HG03469 (cell line): ENCODE measurements around the gene PRKCH.

Source experiments
- ATAC-seq: cut with Tn5 transposase; IDR thresholded peaks from one replicate; pipeline ENCODE4 v1.9.1; 2021; ENCODE audit warnings: mild to moderate bottlenecking, moderate library complexity, moderate number of reproducible peaks; ENCODE audit not compliant: unreplicated experiment

Gene PRKCH

DNA sequence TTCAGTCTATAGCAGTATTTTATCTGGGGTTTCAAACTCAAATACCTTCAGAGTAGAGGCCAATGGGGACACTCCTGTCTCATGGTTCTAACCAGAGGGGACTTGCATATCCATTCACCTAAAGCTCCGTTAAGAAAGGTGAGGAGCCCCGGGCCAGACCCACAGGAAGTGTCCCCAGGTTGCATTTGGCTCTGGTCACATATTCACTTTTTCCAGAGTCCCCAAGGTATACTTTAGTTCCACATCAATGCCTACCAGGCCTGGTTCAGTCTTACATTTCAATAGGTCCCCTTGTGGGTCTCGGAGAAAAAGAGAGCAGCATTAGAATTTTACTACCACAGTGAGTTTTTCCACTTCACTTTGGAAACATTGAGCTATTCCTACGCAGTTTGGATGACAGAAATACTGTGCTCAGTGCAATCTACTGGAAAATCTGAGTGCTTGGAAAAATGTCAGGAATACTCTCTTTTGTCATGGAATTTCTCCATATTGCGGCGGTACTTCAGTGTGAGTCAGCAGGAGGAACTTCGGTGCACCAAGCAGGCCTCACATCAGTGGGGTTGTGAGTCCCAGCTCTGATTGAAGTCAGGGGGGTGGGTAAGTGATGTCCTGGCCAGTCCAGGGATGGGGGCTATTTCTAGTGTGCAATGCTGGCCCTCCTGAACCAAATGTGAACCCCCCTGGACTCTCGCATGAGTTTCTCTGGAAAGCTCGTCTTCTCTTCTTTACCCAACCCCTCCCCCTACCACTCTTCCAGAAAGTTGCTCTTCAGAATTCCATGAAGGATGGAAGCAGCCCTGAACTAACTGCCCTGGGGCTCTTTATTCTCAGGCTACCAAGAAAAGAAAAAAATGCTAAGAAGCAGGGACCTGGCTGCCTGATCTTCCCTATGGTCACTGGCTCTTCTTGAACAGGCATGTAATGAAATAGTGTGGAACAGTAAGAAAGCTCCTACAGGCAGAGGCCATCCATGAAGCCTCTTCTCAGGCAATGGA, 184.7 kb downstream of the PRKCH start:
- no peak for ATAC-seq

- no peak for ATAC-seq
These were observed 187.1 kb downstream of the PRKCH start for GRCh38 chr14:61508526-61508925.

DNA sequence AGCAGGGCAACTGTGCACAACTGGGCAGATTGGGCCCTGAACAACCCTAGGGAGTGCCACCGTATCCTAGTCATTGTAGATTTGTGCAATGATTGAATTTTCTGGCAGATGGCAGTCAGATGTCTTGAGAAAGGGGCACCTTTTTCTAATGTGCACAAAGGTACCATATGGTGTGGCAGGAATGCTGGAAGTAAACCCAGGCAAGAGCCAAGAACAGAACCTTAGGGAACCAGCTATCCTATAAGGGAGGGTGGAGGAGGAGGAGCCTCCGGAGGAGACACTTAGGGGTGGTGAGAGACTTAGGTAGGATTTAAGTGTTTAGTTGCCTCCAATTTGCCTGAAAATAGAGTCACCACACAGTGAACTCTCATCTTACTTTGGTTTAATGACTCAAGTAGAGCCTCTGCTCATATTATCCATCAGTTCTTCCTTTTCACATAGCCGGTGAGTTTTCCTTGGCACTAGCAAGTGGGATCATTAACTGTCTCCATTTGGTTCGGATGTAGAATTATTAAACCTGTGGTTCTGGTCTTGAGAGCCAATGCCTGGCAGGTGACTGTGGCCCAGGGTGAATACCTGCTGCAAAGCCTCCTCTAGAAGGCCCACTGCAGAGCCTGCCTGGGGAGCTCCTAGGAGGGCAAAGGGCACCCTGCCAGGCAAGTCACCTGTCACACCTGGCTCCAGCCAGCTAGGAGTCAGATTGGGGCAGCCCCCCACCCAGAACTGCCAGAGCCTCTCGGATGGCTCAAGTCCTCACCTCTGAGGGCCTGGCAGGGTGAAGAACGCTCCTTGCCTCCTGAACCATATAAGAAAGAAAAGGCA, 189.6 kb downstream of the PRKCH start:
- no peak for ATAC-seq

DNA sequence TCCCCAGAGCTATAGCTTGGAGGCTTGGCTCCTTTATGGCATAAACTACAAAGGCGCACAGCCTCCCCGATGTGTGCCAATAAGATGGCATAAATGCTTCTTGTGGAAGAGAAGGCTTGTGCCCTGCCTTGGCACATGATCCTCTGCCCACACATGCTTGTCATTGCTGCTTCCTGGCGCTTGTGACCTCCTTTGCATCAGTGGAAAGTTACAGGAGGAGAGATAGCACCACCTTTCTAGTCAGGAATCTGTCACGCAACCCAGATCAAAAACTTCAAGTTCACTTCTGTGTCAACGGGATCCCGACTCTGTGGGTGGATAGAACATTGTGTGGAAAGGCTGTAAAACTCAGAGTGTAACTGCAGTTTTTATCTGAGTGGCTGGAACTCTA, 190.2 kb downstream of the PRKCH start:
- ATAC-seq = no peak

DNA sequence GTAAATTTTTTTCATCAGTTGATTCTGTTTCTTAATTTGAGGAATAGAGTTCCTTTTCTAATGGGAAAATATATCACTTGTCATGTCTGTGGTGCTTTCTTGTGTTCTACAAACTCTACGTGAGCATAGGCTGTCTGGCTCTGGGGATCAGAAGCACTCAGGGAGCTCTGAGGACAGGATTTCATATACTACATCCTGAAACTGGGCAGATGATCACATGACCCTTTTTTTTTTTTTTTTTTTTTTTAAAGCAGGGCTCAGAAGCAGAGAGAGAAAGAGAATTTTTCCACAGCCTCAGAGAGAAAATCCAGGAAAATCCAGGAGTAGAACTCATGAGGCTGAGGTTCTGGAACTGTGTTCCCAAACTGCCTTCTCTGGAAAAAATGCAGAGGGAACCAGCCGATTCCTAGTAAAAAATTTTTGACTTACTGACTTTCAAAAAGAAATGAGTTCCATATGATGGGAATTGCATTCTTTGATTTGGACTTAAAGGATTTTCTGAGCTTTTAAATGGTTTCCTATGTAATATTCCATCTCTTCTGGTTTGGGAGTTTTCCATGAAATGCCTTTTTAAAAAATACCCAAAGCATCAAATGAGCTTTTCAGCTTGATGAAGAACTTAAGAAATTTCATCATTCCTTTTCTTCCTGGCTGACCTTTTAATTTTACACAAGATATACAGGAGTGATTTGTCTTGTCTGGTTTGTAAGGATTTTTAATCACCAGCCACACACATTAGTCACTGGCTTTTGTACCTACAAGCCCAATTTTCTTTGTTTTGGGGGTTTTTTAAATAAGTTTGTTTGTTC, 190.9 kb downstream of the PRKCH start:
- no peak for ATAC-seq

DNA sequence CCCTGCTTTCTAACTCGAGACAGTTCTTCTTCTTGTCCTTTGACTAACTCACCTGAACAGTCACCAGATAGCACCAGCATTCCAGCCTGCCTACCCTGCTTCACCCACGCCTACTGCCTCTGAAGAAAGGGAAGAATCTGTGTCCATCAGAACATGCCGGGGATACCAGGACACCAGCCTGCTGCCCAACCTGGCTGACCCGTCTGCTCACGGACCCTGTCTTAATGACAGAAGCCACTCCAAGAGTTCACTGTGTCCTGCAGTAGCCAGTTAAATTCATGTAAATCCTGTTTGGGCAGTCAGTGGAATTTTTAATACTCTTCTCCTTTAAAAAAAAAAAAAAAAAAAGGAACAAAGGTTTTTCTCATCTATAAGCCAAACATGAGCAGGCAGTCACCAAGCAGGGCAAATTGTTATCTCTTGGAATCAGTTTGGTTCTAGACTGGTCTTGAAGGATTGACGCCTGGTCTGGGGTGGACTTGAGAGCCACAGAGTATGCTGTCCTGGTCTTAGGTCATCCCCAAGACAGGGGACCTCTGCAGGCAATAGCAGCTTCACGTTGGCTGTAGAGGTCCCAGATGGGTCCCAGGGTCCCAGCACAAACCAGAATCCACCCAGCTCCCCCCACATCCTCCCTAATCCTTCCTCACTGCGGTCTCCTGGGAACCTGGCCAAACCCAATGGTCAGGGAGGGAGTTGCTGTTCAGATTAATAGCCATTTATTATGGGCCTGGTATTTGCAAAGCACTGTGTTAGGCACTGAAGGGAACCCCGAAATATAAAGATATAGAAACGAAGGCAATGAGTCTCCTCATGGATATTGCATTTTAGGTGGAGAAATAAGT, 192.8 kb downstream of the PRKCH start:
- ATAC-seq = no peak

- ATAC-seq = no peak
These were observed 193.5 kb downstream of the PRKCH start for GRCh38 chr14:61514927-61515326.

GRCh38 chr14:61515436-61516117, 194.2 kb downstream of the PRKCH start:
- ATAC-seq = no peak

DNA sequence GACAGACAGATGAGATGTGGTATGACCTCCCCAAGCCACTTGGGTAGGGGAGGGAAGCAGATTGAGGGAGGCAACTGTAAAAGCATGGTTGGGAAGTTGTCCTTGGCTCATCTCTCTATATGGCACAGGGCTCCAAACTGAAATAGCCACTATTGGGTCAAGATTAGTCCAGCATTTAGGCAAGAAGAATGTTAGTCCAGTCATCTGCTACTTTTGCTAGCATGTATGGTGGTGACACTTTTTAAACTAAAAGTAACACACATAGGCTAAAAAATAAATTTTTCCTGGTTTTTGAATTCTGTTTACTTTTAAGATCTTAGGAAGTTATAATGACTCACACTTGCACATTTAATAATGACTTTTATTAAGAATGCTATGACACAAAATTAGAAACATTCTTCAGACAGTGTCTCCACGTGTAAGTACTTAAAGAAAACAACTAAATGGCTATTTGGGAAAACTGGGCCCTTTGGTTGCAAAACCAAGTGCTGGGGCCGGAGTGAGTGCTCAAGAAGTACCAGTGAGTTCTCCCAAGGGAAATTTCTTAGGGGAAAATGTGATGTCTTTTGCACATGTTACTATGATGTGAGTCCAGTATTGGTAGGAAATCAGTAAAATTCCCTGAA, 194.9 kb downstream of the PRKCH start:
- ATAC-seq = no peak

- no peak for ATAC-seq
These were observed 195.7 kb downstream of the PRKCH start for GRCh38 chr14:61516964-61517653.

- no peak for ATAC-seq
These were observed 196.6 kb downstream of the PRKCH start for GRCh38 chr14:61517911-61518384.

DNA sequence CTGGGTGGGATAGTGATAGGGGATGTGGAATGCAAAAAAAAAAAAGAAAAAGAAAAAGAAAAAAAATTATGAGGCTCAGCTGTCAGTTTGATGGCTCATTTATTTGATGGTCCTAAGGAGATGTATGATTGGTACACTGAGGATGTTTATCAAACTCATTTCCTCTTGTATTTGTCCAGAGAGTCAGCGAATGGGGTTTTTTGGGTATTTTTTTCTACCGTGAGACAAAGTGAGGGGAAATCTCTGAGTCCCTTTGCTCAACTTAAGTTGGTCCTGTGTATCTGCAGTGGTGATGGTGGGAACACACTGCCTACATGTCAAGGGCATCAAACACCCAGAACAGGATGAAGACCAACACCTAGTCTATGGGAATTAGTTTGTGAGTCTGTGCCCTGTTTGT, 197.0 kb downstream of the PRKCH start:
- no peak for ATAC-seq

DNA sequence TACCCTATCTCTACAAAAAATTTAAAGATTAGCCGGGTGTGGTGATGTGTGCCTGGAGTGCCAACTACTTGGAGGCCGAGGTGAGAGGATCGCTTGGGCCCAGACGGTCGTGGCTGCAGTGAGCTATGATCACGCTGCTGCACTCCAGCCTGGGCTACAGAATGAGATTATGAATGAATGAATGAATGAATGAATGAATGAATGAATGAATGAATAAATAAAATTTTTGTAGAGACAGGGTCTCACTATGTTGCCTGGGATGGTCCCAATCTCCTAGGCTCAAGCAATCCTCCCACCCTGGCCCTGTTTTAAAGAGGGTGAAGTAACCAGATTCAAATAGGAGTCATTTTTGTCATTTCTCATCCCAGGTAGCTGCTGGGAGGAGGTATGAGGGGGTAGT, 197.7 kb downstream of the PRKCH start:
- no peak for ATAC-seq

GRCh38 chr14:61519735-61520134, 198.4 kb downstream of the PRKCH start:
- no peak for ATAC-seq

GRCh38 chr14:61520576-61520975, 199.2 kb downstream of the PRKCH start:
- ATAC-seq = no peak

- ATAC-seq = no peak
These were observed 200.4 kb downstream of the PRKCH start for GRCh38 chr14:61521773-61522172.

DNA sequence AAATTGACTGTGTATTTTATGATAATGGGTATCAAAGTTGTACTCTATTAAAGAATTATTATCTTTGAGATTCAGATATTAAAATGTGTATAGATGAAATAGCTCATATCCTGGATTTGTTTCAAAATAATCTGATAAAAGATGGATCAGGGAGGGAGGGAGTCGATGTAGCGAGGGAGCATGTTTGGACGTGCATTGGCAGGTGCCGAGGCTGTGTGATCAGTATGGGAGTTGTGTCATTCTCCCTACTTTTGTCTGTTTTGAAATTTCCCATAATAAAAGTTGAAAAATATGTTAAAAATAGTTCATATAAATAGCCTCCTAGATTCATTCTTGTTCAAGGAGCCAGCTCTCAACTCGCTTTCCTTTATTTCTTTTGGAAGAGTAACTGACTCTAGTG, 202.4 kb downstream of the PRKCH start:
- ATAC-seq = no peak

DNA sequence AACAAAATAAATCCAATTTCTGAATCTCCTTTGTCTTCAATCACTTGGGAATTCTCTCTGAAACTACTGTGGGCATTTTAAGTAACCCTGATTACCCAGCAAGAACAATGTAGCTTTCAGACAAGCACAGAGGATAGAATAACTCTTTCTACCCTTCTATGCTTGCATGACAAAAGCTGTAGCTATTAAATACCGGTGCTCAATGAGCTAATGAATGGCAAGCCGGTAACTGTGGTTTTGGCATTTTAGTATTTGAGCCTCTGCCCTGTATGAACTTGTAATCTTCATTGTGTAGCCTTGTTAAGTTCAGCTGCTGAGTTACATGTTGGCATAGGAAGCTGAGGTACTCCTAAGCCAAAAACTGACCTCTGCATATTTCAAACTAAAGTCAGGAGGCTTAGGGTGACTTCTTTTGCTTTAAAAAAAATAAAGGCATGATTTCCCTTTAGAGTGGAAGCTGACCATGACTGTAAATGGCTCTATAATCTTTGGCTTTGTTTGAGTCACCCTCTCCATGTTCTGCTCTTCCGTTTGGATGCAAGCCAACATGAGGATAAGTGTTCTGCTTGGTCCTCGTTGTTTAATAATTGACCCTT, 202.9 kb downstream of the PRKCH start:
- ATAC-seq = no peak
